T-helper 2 cell treated with Interferon-gamma antibody and Interleukin-4, amounts not matched to agents 100 ng/mL and 5 ng/mL, for 36 hours (primary cell): Measurements from ENCODE around the gene WNT4. TPM values are rescaled to one million over a fixed set of nuclear protein-coding genes. Genes with fewer than 3 reads are reported as not detected.

Experiments
- intact Hi-C: fragments of 100-400 bp; cut with micrococcal nuclease; formaldehyde crosslinking; loops from one replicate; pipeline ENCODE4 v1.15.1; 2023
- total RNA-seq: library from RNA; stranded (reverse); gene quantifications from 2 replicates; pipeline ENCODE4 v1.2.3, GENCODE V29; 2022

Gene WNT4
- total RNA-seq, 1 donor from 2014 or later, result not detected

GRCh38 chr1:22078133-22078532, 64.8 kb downstream of the WNT4 start:
- intact Hi-C loops, result no loop called here

- intact Hi-C loops, result no loop called here
Measured at GRCh38 chr1:22077728-22078127, 65.2 kb downstream of the WNT4 start.

- intact Hi-C loops, result no loop called here
Measured at GRCh38 chr1:22076346-22076745, 66.6 kb downstream of the WNT4 start.

- intact Hi-C loops, result no loop called here
Measured at GRCh38 chr1:22075718-22076117, 67.2 kb downstream of the WNT4 start.

- intact Hi-C loops, result no loop called here
Measured at GRCh38 chr1:22074803-22075202, 68.1 kb downstream of the WNT4 start.

GRCh38 chr1:22071511-22071910, 71.4 kb downstream of the WNT4 start:
- intact Hi-C loops, result no loop called here

Other genes with a start within 250 kb of the WNT4 start
- gene HSPG2, start 205.8 kb downstream of the WNT4 start, total RNA-seq, result 0.91 and 1.3 TPM in 2 replicates
- gene CELA3B, start 166.1 kb downstream of the WNT4 start, total RNA-seq, result not detected in 2 replicates
- gene CELA3A, start 141.4 kb downstream of the WNT4 start, total RNA-seq, result not detected in 2 replicates
- gene CDC42, start 90.4 kb downstream of the WNT4 start, total RNA-seq, result 395 and 398 TPM in 2 replicates